Thoracic aorta (tissue), 2 donors: ENCODE data around the gene ADCY2. TPM values are rescaled to one million over a fixed set of nuclear protein-coding genes. Genes with fewer than 3 reads are reported as not detected.

Experiments used
- ATAC-seq: fragments of 150-250 bp; one replicate; pipeline ENCODE4 v1.8.0; 2017; ENCODE audit warnings: low read depth; ENCODE audit not compliant: insufficient number of reproducible peaks, low FRiP score
- DNase-seq: peaks from one replicate; pipeline ENCODE4 v3.0.0-alpha.2; 2020; ENCODE audit warnings: low spot score
- H3K27ac ChIP-seq, 2 donors: fragments of 200-600 bp; sonication (generic); 1 replicate in 1 of 2; 2 replicates in 1 of 2; pipeline ENCODE4 v1.5.1; 2016; ENCODE audit warnings: mild to moderate bottlenecking in 2 of 2, moderate library complexity in 2 of 2
- H3K27me3 ChIP-seq: fragments of 200-600 bp; sonication (generic); replicated peaks from 2 replicates; pipeline ENCODE4 v1.6.0; 2016; ENCODE audit warnings: mild to moderate bottlenecking; ENCODE audit not compliant: insufficient read depth
- H3K36me3 ChIP-seq: fragments of 200-600 bp; sonication (generic); one replicate; pipeline ENCODE4 v1.5.1; 2016
- H3K4me1 ChIP-seq, 2 donors: fragments of 200-600 bp; sonication (generic); 1 replicate in 1 of 2; 2 replicates in 1 of 2; pipeline versions ENCODE4 v1.5.1 to v1.6.0; 2016; ENCODE audit warnings: low read depth in 2 of 2, mild to moderate bottlenecking in 1 of 2; ENCODE audit not compliant: control insufficient read depth in 1 of 2
- H3K4me3 ChIP-seq: fragments of 200-600 bp; sonication (generic); 2 replicates; pipeline ENCODE4 v1.5.1; 2016; ENCODE audit warnings: mild to moderate bottlenecking
- H3K9me3 ChIP-seq: fragments of 200-600 bp; sonication (generic); 2 replicates; pipeline ENCODE4 v1.5.1; 2016
- CTCF ChIP-seq: fragments of 200-600 bp; sonication (generic); IDR thresholded peaks from one replicate; pipeline ENCODE4 v1.5.1; 2019; ENCODE audit warnings: antibody characterized with exemption
- total RNA-seq, 2 donors: library from RNA; depleted of rRNA; stranded (reverse); fragments of >200 nt; gene quantifications; one replicate each; pipeline versions ENCODE4 v1.1.0 to v1.2.3, GENCODE V29; 2016

ADCY2 gene
- total RNA-seq, 2 donors from 2014 or later = 5.0 to 14.8 TPM

- ATAC-seq = no peak
- Histone ChIP-seq H3K36me3 (peaks cover 25% of the 10 kb centered on the region), H3K27me3 (no peaks in the 10 kb centered on the region), H3K27ac (no peak overlapping the region), H3K4me3 (no peak overlapping the region), H3K9me3 (no peaks in the 10 kb centered on the region), H3K4me1 (peaks cover 9 to 20% of the 10 kb centered on the region in 2 donors)
- TF ChIP-seq CTCF = no peak
- no peak for DNase-seq
These were observed 478.7 kb downstream of the ADCY2 start for GRCh38 chr5:7874639-7875038.

GRCh38 chr5:7875151-7875550 is 479.2 kb downstream of the ADCY2 start:
- Histone ChIP-seq H3K4me1 (peaks cover 6 to 15% of the 10 kb centered on the region in 2 donors), H3K27ac (no peak overlapping the region), H3K4me3 (no peak overlapping the region), H3K9me3 (no peaks in the 10 kb centered on the region), H3K27me3 (no peaks in the 10 kb centered on the region), H3K36me3 (peaks cover 25% of the 10 kb centered on the region)
- no peak for ATAC-seq
- no peak for DNase-seq
- no peak for TF ChIP-seq CTCF

- H3K27me3 ChIP-seq = no peaks in the 10 kb centered on the region
- no peaks in the 10 kb centered on the region for H3K4me1 ChIP-seq
- ATAC-seq (no peak), DNase-seq (no peak)
- no peaks in the 10 kb centered on the region for H3K9me3 ChIP-seq
- H3K36me3 ChIP-seq = peaks cover 27% of the 10 kb centered on the region
- H3K27ac ChIP-seq = no peak overlapping the region
- no peak for TF ChIP-seq CTCF
- H3K4me3 ChIP-seq = no peak overlapping the region
These were observed 480.9 kb downstream of the ADCY2 start for GRCh38 chr5:7876867-7877266.

- Histone ChIP-seq H3K9me3 (no peaks in the 10 kb centered on the region), H3K27me3 (no peaks in the 10 kb centered on the region), H3K27ac (no peak overlapping the region), H3K4me1 (no peaks in the 10 kb centered on the region), H3K36me3 (peaks cover 31% of the 10 kb centered on the region), H3K4me3 (no peak overlapping the region)
- ATAC-seq (no peak), DNase-seq (no peak)
- TF ChIP-seq CTCF = no peak
These were observed 481.9 kb downstream of the ADCY2 start for GRCh38 chr5:7877851-7878250.

- Histone ChIP-seq H3K36me3 (peaks cover 32% of the 10 kb centered on the region), H3K4me3 (no peak overlapping the region), H3K9me3 (no peaks in the 10 kb centered on the region), H3K27me3 (no peaks in the 10 kb centered on the region), H3K4me1 (no peaks in the 10 kb centered on the region), H3K27ac (no peak overlapping the region)
- TF ChIP-seq CTCF = no peak
- no peak for ATAC-seq
- no peak for DNase-seq
These were observed 482.5 kb downstream of the ADCY2 start for GRCh38 chr5:7878381-7878873.
